ENCODE data around the gene MSRB3.

DNA sequence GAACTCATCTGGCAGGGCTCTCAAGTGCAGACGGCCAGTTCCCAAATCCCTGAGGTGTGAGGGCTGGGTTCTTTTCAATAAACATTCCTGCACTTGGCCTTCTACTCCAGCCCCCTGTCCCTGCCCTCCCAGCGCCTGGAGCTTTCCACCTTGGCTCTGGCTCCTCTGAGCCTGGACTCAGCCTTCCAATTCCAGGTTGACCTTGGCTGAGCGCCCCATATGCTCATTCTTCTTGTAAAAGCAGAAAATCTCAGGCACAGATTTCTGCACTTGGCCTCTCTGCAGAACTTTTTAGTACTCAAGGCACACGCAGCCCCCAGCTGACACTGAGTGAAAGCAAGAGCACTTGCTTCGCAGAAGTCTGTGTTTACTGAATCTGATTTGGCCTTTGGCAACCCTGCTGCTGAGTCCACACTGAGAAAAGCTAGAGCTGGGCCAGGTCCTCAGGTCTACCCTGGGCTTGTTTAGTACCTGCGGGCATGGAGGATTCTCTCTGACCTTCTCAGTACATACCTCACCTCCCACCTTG is 222.7 kb downstream of the MSRB3 start:
- TF ChIP-seq, protein P1, sequence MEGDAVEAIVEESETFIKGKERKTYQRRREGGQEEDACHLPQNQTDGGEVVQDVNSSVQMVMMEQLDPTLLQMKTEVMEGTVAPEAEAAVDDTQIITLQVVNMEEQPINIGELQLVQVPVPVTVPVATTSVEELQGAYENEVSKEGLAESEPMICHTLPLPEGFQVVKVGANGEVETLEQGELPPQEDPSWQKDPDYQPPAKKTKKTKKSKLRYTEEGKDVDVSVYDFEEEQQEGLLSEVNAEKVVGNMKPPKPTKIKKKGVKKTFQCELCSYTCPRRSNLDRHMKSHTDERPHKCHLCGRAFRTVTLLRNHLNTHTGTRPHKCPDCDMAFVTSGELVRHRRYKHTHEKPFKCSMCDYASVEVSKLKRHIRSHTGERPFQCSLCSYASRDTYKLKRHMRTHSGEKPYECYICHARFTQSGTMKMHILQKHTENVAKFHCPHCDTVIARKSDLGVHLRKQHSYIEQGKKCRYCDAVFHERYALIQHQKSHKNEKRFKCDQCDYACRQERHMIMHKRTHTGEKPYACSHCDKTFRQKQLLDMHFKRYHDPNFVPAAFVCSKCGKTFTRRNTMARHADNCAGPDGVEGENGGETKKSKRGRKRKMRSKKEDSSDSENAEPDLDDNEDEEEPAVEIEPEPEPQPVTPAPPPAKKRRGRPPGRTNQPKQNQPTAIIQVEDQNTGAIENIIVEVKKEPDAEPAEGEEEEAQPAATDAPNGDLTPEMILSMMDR (conservative IDR thresholded peaks at IDR 0.05 in 1 of 2, IDR thresholded peaks at IDR 0.05 in 1 of 2; ENCODE audit: low read depth in 1 of 2, low read length in 2 of 2): no peak
- TF ChIP-seq EZH2 (IDR thresholded peaks at IDR 0.05; ENCODE audit: low read length, missing control alignments): no peak
